Esophagus muscularis mucosa (tissue), 4 donors: Measurements from ENCODE around the gene CCDC88C.

Experiments used
- CTCF ChIP-seq, 3 experiments: fragments of 200-600 bp in 2 of 3; fragments of 450-650 bp in 1 of 3; sonication (generic) in 2 of 3; IDR thresholded peaks; one replicate each; pipeline ENCODE4 v1.5.1; 2017 to 2019; ENCODE audit warnings: antibody characterized with exemption in 3 of 3, mild to moderate bottlenecking in 2 of 3, moderate library complexity in 1 of 3
- EP300 ChIP-seq: sonication (generic); formaldehyde crosslinking; IDR thresholded peaks from one replicate; pipeline ENCODE4 v1.6.1; 2017; ENCODE audit warnings: antibody characterized with exemption
- POLR2A ChIP-seq: fragments of 450-650 bp; IDR thresholded peaks from one replicate; pipeline ENCODE4 v1.6.1; 2017; ENCODE audit warnings: antibody characterized with exemption, moderate library complexity, mild to moderate bottlenecking, low read depth
- POLR2AphosphoS5 ChIP-seq, 2 donors: sonication (generic); formaldehyde crosslinking; IDR thresholded peaks; one replicate each; pipeline ENCODE4 v1.6.1; 2017; ENCODE audit warnings: antibody characterized with exemption in 2 of 2

GRCh38 chr14:91341751-91342154 lies 75.9 kb downstream of the CCDC88C start:
- TF ChIP-seq POLR2A = no peak
- no peak for TF ChIP-seq EP300
- TF ChIP-seq CTCF (IDR thresholded peaks at IDR 0.05) = no peak
- TF ChIP-seq POLR2AphosphoS5 (IDR thresholded peaks at IDR 0.05) = no peak
